GM12878 (cell line): ENCODE measurements around the gene STARD5. TPM values are rescaled to one million over a fixed set of nuclear protein-coding genes. Genes with fewer than 3 reads are reported as not detected.

Source experiments
- ATAC-seq: fragments of 200-7000 bp; cut with Tn5 transposase; 3 replicates; pipeline ENCODE4 v1.9.1; 2020; ENCODE audit warnings: mild to moderate bottlenecking, moderate library complexity
- BruUV-seq: library from RNA; stranded (reverse); fragments of 400-500 nt; replicated peaks from 2 replicates; lab custom pipeline; 2021; lab: Mats Ljungman, UMichigan
- CTCF ChIA-PET: fragments of 300-600 bp; sonication (Branson Sonifier 250); formaldehyde crosslinking; extraction: SDS; loops from one replicate; lab custom pipeline; 2021; ENCODE audit warnings: inconsistent platforms; lab: Yijun Ruan, JAX
- POLR2A ChIA-PET: fragments of 350-600 bp; formaldehyde crosslinking; extraction: SDS; loops from one replicate; lab custom pipeline; 2021; ENCODE audit warnings: inconsistent platforms; lab: Charles Lee
- RAD21 ChIA-PET: fragments of 300-600 bp; sonication (Branson Sonifier 250); formaldehyde crosslinking; loops from one replicate; lab custom pipeline; 2023; ENCODE audit warnings: antibody characterized with exemption; ENCODE audit not compliant: unreplicated experiment; lab: Charles Lee
- SMC1A ChIA-PET: fragments of 300-600 bp; sonication (Branson Sonifier 250); formaldehyde crosslinking; loops from one replicate; lab custom pipeline; 2023; ENCODE audit not compliant: unreplicated experiment, uncharacterized antibody; lab: Charles Lee
- DNase-seq: peaks from one replicate; pipeline ENCODE4 v3.0.0-alpha.2; 2011; ENCODE audit warnings: low read depth, low spot score
- FAIRE-seq: peaks from 3 replicates; lab custom pipeline; 2011; peaks lifted over from hg19 to GRCh38; lab: Jason Lieb, UNC
- H2AFZ ChIP-seq: 2 replicates; pipeline ENCODE4 v1.6.0; 2011; ENCODE audit warnings: low read depth, low read length, control low read depth; ENCODE audit not compliant: control insufficient read depth
- H3K27ac ChIP-seq: 2 replicates; pipeline ENCODE4 v1.5.1; 2011; ENCODE audit warnings: control low read depth; ENCODE audit not compliant: control insufficient read depth, insufficient read depth
- H3K27me3 ChIP-seq, 2 experiments: replicated peaks in 1 of 2; 2 replicates each; pipeline versions ENCODE4 v1.6.0 to v1.6.1; 2011; ENCODE audit warnings: low read length in 1 of 2; ENCODE audit not compliant: control insufficient read depth in 2 of 2, insufficient read depth in 2 of 2
- H3K36me3 ChIP-seq, 2 experiments: 2 replicates each; pipeline ENCODE4 v1.5.1; 2011; ENCODE audit warnings: low read length in 1 of 2; ENCODE audit not compliant: control insufficient read depth in 2 of 2, insufficient read depth in 2 of 2
- H3K4me1 ChIP-seq: 2 replicates; pipeline ENCODE4 v1.6.1; 2011; ENCODE audit warnings: mild to moderate bottlenecking, low read length, moderate library complexity, mixed read lengths; ENCODE audit not compliant: control insufficient read depth, insufficient read depth
- H3K4me2 ChIP-seq: 2 replicates; pipeline ENCODE4 v1.6.0; 2011; ENCODE audit warnings: control low read depth; ENCODE audit not compliant: control insufficient read depth, insufficient read depth
- H3K4me3 ChIP-seq: fragments of 200-600 bp; sonication (generic); 2 replicates; pipeline ENCODE4 v1.5.1; 2016
- H3K79me2 ChIP-seq: 2 replicates; pipeline ENCODE4 v1.6.0; 2011; ENCODE audit warnings: low read length; ENCODE audit not compliant: control insufficient read depth, insufficient read depth
- H3K9ac ChIP-seq: 2 replicates; pipeline ENCODE4 v1.8.0; 2011; ENCODE audit warnings: low read length, control low read depth, mixed read lengths; ENCODE audit not compliant: control insufficient read depth, insufficient read depth
- H3K9me3 ChIP-seq: replicated peaks from 3 replicates; pipeline ENCODE4 v1.5.1; 2011; ENCODE audit warnings: mild to moderate bottlenecking, low read length; ENCODE audit not compliant: control insufficient read depth, insufficient read depth
- H4K20me1 ChIP-seq: 2 replicates; pipeline ENCODE4 v1.6.0; 2011; ENCODE audit not compliant: control insufficient read depth, insufficient read depth
- ATF7 ChIP-seq: fragments of 450-650 bp; IDR thresholded peaks from 2 replicates; pipeline ENCODE4 v1.6.1; 2016; ENCODE audit warnings: low read depth, mild to moderate bottlenecking
- BCL11A ChIP-seq: IDR thresholded peaks from 2 replicates; pipeline ENCODE4 v1.6.1; 2011; ENCODE audit warnings: low read depth, low read length
- CBFB ChIP-seq: IDR thresholded peaks from 2 replicates; pipeline ENCODE4 v1.6.1; 2016; ENCODE audit warnings: antibody characterized with exemption, low read depth
- EP300 ChIP-seq, 2 experiments: fragments of 150-350 bp in 1 of 2; IDR thresholded peaks; 2 replicates each; pipeline ENCODE4 v1.6.1; 2011 to 2012; ENCODE audit warnings: low read depth in 2 of 2, low read length in 2 of 2, borderline replicate concordance in 1 of 2, improper control_type of control experiment in 1 of 2, inconsistent platforms in 1 of 2; ENCODE audit not compliant: control insufficient read depth in 1 of 2
- EZH2 ChIP-seq: IDR thresholded peaks from 2 replicates; pipeline ENCODE4 v1.6.1; 2012; ENCODE audit warnings: low read depth, mild to moderate bottlenecking, control low read depth, inconsistent platforms, low read length, borderline replicate concordance; ENCODE audit not compliant: control insufficient read depth
- HDGF ChIP-seq: fragments of 450-650 bp; IDR thresholded peaks from 2 replicates; pipeline ENCODE4 v1.6.1; 2016; ENCODE audit warnings: antibody characterized with exemption
- JUNB ChIP-seq: IDR thresholded peaks from 2 replicates; pipeline ENCODE4 v1.6.1; 2016; ENCODE audit warnings: antibody characterized with exemption, mild to moderate bottlenecking
- MYC ChIP-seq: IDR thresholded peaks from 2 replicates; pipeline ENCODE4 v1.6.1; 2011; ENCODE audit warnings: mild to moderate bottlenecking, low read length, moderate library complexity, inconsistent platforms; ENCODE audit not compliant: insufficient read depth, insufficient replicate concordance, insufficient read length, severe bottlenecking
- NFYA ChIP-seq: IDR thresholded peaks from 2 replicates; pipeline ENCODE4 v1.6.1; 2011; ENCODE audit warnings: low read depth, mild to moderate bottlenecking, low read length, improper control_type of control experiment, borderline replicate concordance
- POLR2AphosphoS5 ChIP-seq: IDR thresholded peaks from 2 replicates; pipeline ENCODE4 v1.6.1; 2011; ENCODE audit warnings: mild to moderate bottlenecking, low read length, inconsistent platforms
- POU2F2 ChIP-seq: IDR thresholded peaks from 3 replicates; pipeline ENCODE4 v1.6.1; 2011; ENCODE audit warnings: low read depth, mild to moderate bottlenecking, low read length, borderline replicate concordance
- RB1 ChIP-seq: fragments of 450-650 bp; formaldehyde crosslinking; IDR thresholded peaks from 2 replicates; pipeline ENCODE4 v1.6.1; 2017; ENCODE audit warnings: mild to moderate bottlenecking, borderline replicate concordance
- RFX5 ChIP-seq: IDR thresholded peaks from 2 replicates; pipeline ENCODE4 v1.6.1; 2011; ENCODE audit warnings: low read depth, low read length, improper control_type of control experiment
- TARDBP ChIP-seq: IDR thresholded peaks from 2 replicates; pipeline ENCODE4 v1.6.1; 2016; ENCODE audit warnings: borderline replicate concordance
- TCF3 ChIP-seq: IDR thresholded peaks from 2 replicates; pipeline ENCODE4 v1.6.1; 2012; ENCODE audit warnings: low read depth, mild to moderate bottlenecking, low read length, borderline replicate concordance; ENCODE audit not compliant: insufficient read depth
- ZNF24 ChIP-seq: fragments of 450-650 bp; IDR thresholded peaks from 2 replicates; pipeline ENCODE4 v1.6.1; 2017; ENCODE audit warnings: antibody characterized with exemption, mild to moderate bottlenecking
- WGBS: methylation state at CpG from one replicate; pipeline ENCODE4 v1.1.6; 2016; ENCODE audit warnings: low lambda C conversion rate; ENCODE audit not compliant: insufficient replicate concordance, insufficient coverage; ENCODE audit errors: missing lambda C conversion rate; 5-methylcytosine and 5-hydroxymethylcytosine counted together
- in situ Hi-C: fragments of 300-500 bp; cut with MboI; formaldehyde crosslinking; loops from 9 replicates; pipeline ENCODE4 v1.14.3; 2018; ENCODE audit warnings: mixed read lengths
- intact Hi-C: fragments of 100-400 bp; cut with micrococcal nuclease; formaldehyde crosslinking; loops from one replicate; pipeline ENCODE4 v1.14.2; 2022; ENCODE audit not compliant: unreplicated experiment
- polyA plus RNA-seq, 11 experiments: library from polyadenylated mRNA; depleted of rRNA in 4 of 11; unstranded in 6 of 11; stranded (reverse) in 5 of 11; fragments of >200 nt; fragmentation: Nextera tagmentation in 4 of 11; fragmentation: Illumina TruSeq in 1 of 11; extraction: Ambion mirVana in 4 of 11; extraction: Trizol in 1 of 11; gene quantifications; 1 replicate in 1 of 11; 2 replicates in 10 of 11; pipeline versions ENCODE4 v1.2.1 to v1.2.3, GENCODE V29; 2011 to 2016; ENCODE audit warnings: inconsistent platforms in 2 of 11, missing spikeins in 2 of 11, low read depth in 1 of 11
- total RNA-seq, 4 experiments: library from RNA; depleted of rRNA in 3 of 4; stranded (reverse); fragments of >200 nt in 3 of 4; fragmentation: Illumina TruSeq in 1 of 4; extraction: Trizol in 1 of 4; gene quantifications; 2 replicates each; pipeline versions ENCODE4 v1.2.1 to v1.2.3, GENCODE V29; 2013 to 2021
- TF ChIP-seq, protein P1 (sequence below): IDR thresholded peaks from 2 replicates; pipeline ENCODE4 v1.6.1; 2012; ENCODE audit warnings: improper control_type of control experiment, low read depth, low read length; ENCODE audit not compliant: insufficient replicate concordance
- TF ChIP-seq, protein P2 (sequence below): fragments of 450-650 bp; IDR thresholded peaks from 2 replicates; pipeline ENCODE4 v1.6.1; 2014; ENCODE audit warnings: mild to moderate bottlenecking

STARD5 gene
- total and polyA plus RNA-seq, 10 of the 15 experiments (the other 5 are each of a cell fraction or from before 2014, with no cell fraction given) = 2.3 to 9.4 (median 4.7) TPM

DNA sequence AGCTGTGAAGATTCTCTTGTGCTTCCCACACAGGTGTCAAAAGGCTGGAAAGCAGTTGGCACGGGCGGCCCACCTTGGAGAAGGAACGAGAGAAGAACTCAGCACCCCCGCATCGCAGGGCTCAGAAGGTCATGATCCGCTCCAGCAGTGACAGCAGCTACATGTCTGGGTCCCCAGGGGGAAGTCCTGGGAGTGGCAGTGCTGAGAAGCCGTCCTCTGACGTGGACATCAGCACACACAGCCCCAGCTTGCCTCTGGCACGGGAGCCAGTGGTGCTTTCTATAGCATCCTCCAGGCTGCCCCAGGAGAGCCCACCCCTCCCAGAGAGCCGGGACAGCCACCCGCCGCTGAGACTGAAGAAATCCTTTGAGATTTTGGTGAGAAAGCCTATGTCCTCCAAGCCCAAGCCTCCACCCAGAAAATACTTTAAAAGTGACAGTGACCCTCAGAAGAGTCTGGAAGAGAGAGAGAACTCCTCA is 31.4 kb downstream of the STARD5 start:
- in situ Hi-C loops = loop anchor here (10.0 to 25.0 kb wide), 5 partner anchors 298 to 1920 kb away; partner anchors contain the start of genes HDGFL3 and RPS17
- ATAC-seq (peak; percentile 66), DNase-seq (peak; percentile 74), FAIRE-seq (no peak)
- Histone ChIP-seq H3K79me2 (peaks cover 39% of the 10 kb centered on the region), H3K9me3 (no peaks in the 10 kb centered on the region), H3K4me3 (peak overlapping the region; percentile 70), H4K20me1 (no peaks in the 10 kb centered on the region), H3K27me3 (no peaks in the 10 kb centered on the region), H3K4me2 (peak overlapping the region; percentile 100), H3K36me3 (no peaks in the 10 kb centered on the region), H3K4me1 (peaks cover 57% of the 10 kb centered on the region), H2AFZ (peak overlapping the region; percentile 67), H3K27ac (peak overlapping the region; percentile 99), H3K9ac (peak overlapping the region; percentile 92)
- WGBS = 2% methylated on average over 12 of the region's 12 CpGs
- no TSS peak for BruUV-seq
- SMC1A ChIA-PET = interaction anchor here (1.0 to 9.6 kb wide), 16 partner anchors 9 to 269 kb away, joined by 3 to 109 read pairs (median 12); no protein-coding TSS in a partner anchor
- CTCF ChIA-PET = interaction anchor here (1.1 to 6.6 kb wide), 11 partner anchors 11 to 189 kb away, joined by 3 to 66 read pairs (median 6); partner anchors contain the start of gene STARD5
- RAD21 ChIA-PET = interaction anchor here (0.8 to 8.4 kb wide), 16 partner anchors 7 to 106 kb away, joined by 3 to 83 read pairs (median 8); partner anchors contain the start of gene STARD5
- intact Hi-C loops = loop anchor here (1.0 to 10.0 kb wide), 4 partner anchors 32 to 752 kb away; partner anchors contain the start of genes MEX3B, STARD5 and TLNRD1
- POLR2A ChIA-PET = interaction anchor here (0.6 to 5.3 kb wide), 14 partner anchors 10 to 918 kb away, joined by 3 to 103 read pairs (median 6); partner anchors contain the start of genes STARD5 and TLNRD1
- peak; percentile 41 to 75; a peak in 3 of 4 replicates for TF ChIP-seq EP300 (IDR thresholded peaks at IDR 0.05; ENCODE audit: borderline replicate concordance in 1 of 2, control insufficient read depth in 1 of 2, low read depth in 2 of 2, low read length in 2 of 2)
- TF ChIP-seq POLR2AphosphoS5 = peak; percentile 76
- no peak for TF ChIP-seq MYC
- no peak for TF ChIP-seq NFYA
- TF ChIP-seq RB1 = 0 out of 2 replicates have a peak, but pooled peaks have one; percentile 54
- TF ChIP-seq, protein P1, sequence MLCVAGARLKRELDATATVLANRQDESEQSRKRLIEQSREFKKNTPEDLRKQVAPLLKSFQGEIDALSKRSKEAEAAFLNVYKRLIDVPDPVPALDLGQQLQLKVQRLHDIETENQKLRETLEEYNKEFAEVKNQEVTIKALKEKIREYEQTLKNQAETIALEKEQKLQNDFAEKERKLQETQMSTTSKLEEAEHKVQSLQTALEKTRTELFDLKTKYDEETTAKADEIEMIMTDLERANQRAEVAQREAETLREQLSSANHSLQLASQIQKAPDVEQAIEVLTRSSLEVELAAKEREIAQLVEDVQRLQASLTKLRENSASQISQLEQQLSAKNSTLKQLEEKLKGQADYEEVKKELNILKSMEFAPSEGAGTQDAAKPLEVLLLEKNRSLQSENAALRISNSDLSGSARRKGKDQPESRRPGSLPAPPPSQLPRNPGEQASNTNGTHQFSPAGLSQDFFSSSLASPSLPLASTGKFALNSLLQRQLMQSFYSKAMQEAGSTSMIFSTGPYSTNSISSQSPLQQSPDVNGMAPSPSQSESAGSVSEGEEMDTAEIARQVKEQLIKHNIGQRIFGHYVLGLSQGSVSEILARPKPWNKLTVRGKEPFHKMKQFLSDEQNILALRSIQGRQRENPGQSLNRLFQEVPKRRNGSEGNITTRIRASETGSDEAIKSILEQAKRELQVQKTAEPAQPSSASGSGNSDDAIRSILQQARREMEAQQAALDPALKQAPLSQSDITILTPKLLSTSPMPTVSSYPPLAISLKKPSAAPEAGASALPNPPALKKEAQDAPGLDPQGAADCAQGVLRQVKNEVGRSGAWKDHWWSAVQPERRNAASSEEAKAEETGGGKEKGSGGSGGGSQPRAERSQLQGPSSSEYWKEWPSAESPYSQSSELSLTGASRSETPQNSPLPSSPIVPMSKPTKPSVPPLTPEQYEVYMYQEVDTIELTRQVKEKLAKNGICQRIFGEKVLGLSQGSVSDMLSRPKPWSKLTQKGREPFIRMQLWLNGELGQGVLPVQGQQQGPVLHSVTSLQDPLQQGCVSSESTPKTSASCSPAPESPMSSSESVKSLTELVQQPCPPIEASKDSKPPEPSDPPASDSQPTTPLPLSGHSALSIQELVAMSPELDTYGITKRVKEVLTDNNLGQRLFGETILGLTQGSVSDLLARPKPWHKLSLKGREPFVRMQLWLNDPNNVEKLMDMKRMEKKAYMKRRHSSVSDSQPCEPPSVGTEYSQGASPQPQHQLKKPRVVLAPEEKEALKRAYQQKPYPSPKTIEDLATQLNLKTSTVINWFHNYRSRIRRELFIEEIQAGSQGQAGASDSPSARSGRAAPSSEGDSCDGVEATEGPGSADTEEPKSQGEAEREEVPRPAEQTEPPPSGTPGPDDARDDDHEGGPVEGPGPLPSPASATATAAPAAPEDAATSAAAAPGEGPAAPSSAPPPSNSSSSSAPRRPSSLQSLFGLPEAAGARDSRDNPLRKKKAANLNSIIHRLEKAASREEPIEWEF = peak; percentile 74
- peak; percentile 69; the same call in 1 of the 2 replicates for TF ChIP-seq TCF3
- 0 out of 2 replicates have a peak, but pooled peaks have one; percentile 34 for TF ChIP-seq HDGF
- TF ChIP-seq ZNF24 = no peak
- 0 out of 2 replicates have a peak, but pooled peaks have one; percentile 29 for TF ChIP-seq RFX5
- TF ChIP-seq JUNB = no peak
- peak; percentile 66 for TF ChIP-seq CBFB
- TF ChIP-seq EZH2 = no peak
- TF ChIP-seq, protein P2, sequence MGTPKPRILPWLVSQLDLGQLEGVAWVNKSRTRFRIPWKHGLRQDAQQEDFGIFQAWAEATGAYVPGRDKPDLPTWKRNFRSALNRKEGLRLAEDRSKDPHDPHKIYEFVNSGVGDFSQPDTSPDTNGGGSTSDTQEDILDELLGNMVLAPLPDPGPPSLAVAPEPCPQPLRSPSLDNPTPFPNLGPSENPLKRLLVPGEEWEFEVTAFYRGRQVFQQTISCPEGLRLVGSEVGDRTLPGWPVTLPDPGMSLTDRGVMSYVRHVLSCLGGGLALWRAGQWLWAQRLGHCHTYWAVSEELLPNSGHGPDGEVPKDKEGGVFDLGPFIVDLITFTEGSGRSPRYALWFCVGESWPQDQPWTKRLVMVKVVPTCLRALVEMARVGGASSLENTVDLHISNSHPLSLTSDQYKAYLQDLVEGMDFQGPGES = no peak
- 0 out of 2 replicates have a peak, but pooled peaks have one; percentile 39 for TF ChIP-seq BCL11A
- TF ChIP-seq TARDBP = no peak
- peak; percentile 47; the same call in 1 of the 3 replicates for TF ChIP-seq POU2F2
- peak; percentile 70 for TF ChIP-seq ATF7
